ENCODE data around the gene HSFX2.

DNA sequence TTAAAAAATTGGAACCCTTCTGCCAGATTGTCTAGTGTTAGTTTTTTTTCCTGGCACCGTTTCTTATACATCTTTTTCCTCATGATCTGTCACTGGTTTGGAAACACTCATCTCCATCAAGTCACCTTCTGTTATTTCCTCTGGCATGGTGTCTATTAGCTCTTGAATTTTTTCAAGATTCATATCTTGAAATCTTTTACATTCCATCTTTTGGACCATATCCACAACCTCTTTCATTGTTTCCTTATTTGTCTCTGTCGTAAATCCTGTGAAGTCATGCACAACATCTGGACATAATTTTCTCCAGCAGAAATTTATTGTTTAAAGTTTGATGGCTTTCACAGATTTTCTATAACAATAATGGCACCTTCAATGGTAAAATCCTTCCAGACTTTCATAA lies 46.7 kb upstream of the HSFX2 start:
- TF ChIP-seq EZH2 (optimal IDR thresholded peaks at IDR 0.05; ENCODE audit: low read depth, low read length) (no peak), EZH2phosphoT487 (IDR thresholded peaks at IDR 0.05; ENCODE audit: low read length) (no peak)
- TF ChIP-seq, protein P1, sequence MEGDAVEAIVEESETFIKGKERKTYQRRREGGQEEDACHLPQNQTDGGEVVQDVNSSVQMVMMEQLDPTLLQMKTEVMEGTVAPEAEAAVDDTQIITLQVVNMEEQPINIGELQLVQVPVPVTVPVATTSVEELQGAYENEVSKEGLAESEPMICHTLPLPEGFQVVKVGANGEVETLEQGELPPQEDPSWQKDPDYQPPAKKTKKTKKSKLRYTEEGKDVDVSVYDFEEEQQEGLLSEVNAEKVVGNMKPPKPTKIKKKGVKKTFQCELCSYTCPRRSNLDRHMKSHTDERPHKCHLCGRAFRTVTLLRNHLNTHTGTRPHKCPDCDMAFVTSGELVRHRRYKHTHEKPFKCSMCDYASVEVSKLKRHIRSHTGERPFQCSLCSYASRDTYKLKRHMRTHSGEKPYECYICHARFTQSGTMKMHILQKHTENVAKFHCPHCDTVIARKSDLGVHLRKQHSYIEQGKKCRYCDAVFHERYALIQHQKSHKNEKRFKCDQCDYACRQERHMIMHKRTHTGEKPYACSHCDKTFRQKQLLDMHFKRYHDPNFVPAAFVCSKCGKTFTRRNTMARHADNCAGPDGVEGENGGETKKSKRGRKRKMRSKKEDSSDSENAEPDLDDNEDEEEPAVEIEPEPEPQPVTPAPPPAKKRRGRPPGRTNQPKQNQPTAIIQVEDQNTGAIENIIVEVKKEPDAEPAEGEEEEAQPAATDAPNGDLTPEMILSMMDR (IDR thresholded peaks at IDR 0.05; ENCODE audit: low read length) = no peak
